ENCODE results near the gene NCEH1. TPM values are rescaled to one million over a fixed set of nuclear protein-coding genes. Genes with fewer than 3 reads are reported as not detected.
"Not testable (repeated sequence)": the region's sequence is repeated elsewhere in the genome, so short reads cannot be mapped to it uniquely, and the experiment has no call there.

Gene NCEH1
- total RNA-seq, 2 donors from 2014 or later: 6.9 to 18.5 TPM

DNA sequence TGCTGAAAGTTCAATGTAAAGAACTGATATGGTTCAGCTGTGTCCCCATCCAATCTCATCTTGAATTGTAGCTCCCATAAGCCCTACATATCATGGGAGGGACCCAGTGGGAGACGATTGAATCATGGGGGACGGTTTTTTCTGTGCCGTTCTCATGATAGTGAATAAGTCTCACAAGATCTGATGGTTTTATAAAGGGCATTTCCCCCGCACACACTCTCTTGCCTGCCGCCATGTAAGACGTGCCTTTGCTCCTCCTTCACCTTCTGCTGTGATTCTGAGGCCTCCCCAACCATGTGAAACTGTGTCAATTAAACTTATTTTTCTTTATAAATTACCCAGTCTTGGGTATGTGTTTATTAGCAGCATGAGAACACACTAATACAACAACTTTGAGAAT lies 101.1 kb downstream of the NCEH1 start:
- Mint-ChIP-seq H3K4me3 (no peak overlapping the region), H3K27ac (no peak overlapping the region), H3K36me3 (ENCODE audit: low read depth) (no peaks in the 10 kb centered on the region), H3K4me1 (no peaks in the 10 kb centered on the region), H3K9me3 (peaks cover 5% of the 10 kb centered on the region), H3K27me3 (peaks cover 4% of the 10 kb centered on the region)
- no peak for ATAC-seq (replicated peaks)

- no peaks in the 10 kb centered on the region for H3K36me3 Mint-ChIP-seq (ENCODE audit: low read depth)
- peaks cover 5% of the 10 kb centered on the region for H3K9me3 Mint-ChIP-seq
- no peaks in the 10 kb centered on the region for H3K4me1 Mint-ChIP-seq
- no peak overlapping the region for H3K27ac Mint-ChIP-seq
- H3K4me3 Mint-ChIP-seq: no peak overlapping the region
- H3K27me3 Mint-ChIP-seq: peaks cover 4% of the 10 kb centered on the region
- no peak for ATAC-seq (replicated peaks)
Measured at GRCh38 chr3:172608575-172608974, 102.3 kb downstream of the NCEH1 start.

DNA sequence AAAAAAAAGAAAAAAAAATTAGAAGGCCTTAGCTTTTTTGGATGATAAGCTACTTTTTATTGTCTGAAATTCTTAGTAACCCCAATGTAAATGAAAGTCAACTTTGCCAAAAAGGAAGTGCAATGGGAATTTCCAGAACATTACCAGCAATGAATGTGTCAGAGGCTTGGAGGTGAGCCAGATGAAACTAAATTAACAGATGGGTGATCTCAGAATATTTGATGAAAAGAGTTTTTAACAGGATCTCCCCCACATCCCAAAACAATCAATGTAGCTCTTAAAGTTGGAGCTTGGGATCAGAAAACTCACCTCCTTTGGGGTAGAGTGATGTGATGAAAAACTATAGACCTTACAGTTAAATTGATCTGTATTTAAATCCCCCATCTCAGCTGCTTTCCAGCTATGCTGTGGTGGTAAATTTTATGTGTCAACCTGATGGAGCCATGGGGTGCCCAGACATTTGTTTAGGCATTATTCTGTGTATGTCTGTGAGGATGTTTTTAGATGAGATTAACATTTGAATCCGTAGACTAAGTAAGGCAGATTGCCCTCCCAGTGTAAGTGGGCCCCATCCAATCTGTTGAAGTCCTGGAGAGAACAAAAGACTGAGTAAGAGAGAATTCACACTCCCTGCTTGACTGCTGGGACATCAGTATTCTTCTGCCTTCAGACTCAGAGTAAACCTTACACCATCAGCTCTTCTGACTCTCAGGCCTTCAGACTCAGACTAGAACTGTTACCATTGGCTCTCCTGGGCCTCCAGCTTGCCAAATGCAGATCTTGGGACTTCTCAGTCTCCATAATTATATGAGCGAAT lies 103.4 kb downstream of the NCEH1 start:
- ATAC-seq (replicated peaks): peak; percentile 31
- Mint-ChIP-seq H3K27me3 (peaks cover 4% of the 10 kb centered on the region), H3K4me1 (no peaks in the 10 kb centered on the region), H3K27ac (no peak overlapping the region), H3K36me3 (ENCODE audit: low read depth) (no peaks in the 10 kb centered on the region), H3K9me3 (peaks cover 5% of the 10 kb centered on the region), H3K4me3 (no peak overlapping the region)

DNA sequence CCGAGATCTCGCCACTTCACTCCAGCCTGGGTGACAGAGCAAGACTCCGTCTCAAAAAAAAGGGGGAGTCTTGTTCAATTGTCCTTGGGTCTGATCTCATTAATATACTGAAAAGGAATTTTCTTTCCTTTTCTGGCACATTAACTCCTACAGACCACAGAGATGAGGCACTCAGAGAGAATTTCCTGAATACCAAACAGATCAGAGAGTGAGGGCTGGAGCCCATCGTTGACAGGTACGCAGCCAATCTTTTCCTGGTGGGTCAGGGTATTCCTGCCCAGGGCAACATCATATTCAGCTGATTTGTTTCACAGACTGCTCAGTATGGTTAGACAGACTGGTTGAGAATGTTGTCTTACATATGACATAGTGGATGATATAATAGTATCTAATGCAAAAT lies 104.8 kb downstream of the NCEH1 start:
- no peaks in the 10 kb centered on the region for H3K4me1 Mint-ChIP-seq
- peaks cover 4% of the 10 kb centered on the region for H3K27me3 Mint-ChIP-seq
- H3K27ac Mint-ChIP-seq: no peak overlapping the region
- peaks cover 5% of the 10 kb centered on the region for H3K9me3 Mint-ChIP-seq
- H3K36me3 Mint-ChIP-seq (ENCODE audit: low read depth): no peaks in the 10 kb centered on the region
- ATAC-seq (replicated peaks): no peak
- H3K4me3 Mint-ChIP-seq: no peak overlapping the region

DNA sequence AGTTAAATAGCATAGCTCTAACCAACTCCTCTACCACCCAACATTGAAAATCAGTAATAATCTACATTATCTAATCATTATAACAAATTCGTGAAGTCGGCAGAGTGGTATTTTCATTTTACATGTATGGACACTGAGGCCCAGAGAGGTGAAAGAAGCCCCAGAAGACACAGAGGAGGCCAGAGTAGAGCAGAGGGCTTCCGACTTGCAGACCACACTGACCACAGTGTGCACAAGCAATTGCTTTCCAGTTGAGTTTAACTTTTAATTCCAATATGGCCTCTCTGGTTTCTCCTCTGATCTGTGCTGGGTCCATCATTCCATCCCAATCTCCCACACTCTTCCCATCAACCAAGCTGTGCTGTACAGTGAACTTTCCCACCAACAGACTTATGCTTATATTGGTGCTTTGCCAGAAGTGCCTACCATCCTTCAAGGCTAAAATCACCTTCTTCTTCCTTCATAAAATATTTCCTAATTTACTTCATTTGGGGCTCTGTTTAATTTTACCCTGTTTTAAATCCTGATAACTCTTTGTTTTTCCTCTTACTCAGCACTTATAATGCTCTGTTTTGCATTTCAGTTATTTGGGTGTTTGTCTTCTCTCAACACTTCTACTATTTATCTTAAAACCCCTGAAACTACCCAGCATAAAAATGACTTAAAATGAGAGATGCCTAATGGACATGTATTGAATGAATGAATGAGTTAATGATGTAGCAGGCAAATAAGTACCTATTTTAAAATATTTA lies 105.8 kb downstream of the NCEH1 start:
- Mint-ChIP-seq H3K9me3 (no peaks in the 10 kb centered on the region), H3K4me1 (no peaks in the 10 kb centered on the region), H3K36me3 (ENCODE audit: low read depth) (no peaks in the 10 kb centered on the region), H3K27me3 (peaks cover 4% of the 10 kb centered on the region), H3K27ac (no peak overlapping the region), H3K4me3 (no peak overlapping the region)
- ATAC-seq (replicated peaks): no peak

DNA sequence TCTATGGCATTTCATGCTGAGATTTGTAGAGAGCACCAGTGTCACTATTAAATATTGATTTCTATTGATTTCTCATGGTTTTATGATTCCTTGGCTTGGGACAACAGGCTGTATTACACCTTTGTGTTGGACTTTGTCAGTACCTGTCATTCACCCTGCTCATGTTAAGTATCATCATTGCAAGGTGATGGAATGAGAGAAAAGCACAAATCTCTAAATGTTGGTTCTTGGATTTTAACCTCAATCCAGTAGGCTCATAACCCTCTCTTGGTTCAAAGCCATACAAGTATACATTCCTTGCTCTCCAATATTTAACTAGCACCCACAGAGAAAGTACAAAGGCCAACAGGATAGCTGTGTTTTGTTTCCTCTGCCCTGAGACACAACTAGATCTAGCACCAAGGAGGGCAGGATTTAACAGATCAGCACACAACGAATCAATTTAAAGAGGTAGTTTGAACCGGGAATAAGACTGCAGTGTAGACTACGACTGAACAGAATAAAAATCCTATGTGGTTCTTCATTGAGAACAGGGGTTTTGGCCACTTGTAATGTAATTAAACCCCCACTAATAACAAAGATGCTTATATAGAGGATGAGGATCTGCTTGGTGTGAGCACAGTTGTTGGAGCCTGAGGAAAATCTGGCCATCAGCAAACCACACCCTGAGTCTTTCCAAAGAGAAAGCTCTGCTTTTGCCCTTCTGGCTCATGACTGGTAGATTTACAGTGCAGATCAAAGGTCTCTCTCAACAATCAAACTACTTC lies 109.6 kb downstream of the NCEH1 start:
- no peak overlapping the region for H3K27ac Mint-ChIP-seq
- H3K27me3 Mint-ChIP-seq: peaks cover 4% of the 10 kb centered on the region
- H3K9me3 Mint-ChIP-seq: no peaks in the 10 kb centered on the region
- no peak overlapping the region for H3K4me3 Mint-ChIP-seq
- peaks cover 2% of the 10 kb centered on the region for H3K4me1 Mint-ChIP-seq
- no peaks in the 10 kb centered on the region for H3K36me3 Mint-ChIP-seq (ENCODE audit: low read depth)
- no peak for ATAC-seq (replicated peaks)

GRCh38 chr3:172600644-172601065 lies 110.2 kb downstream of the NCEH1 start:
- H3K9me3 Mint-ChIP-seq: no peaks in the 10 kb centered on the region
- H3K4me3 Mint-ChIP-seq: no peak overlapping the region
- peaks cover 4% of the 10 kb centered on the region for H3K27me3 Mint-ChIP-seq
- ATAC-seq (replicated peaks): no peak
- H3K36me3 Mint-ChIP-seq (ENCODE audit: low read depth): no peaks in the 10 kb centered on the region
- no peak overlapping the region for H3K27ac Mint-ChIP-seq
- peaks cover 8% of the 10 kb centered on the region for H3K4me1 Mint-ChIP-seq

- no peak overlapping the region for H3K27ac Mint-ChIP-seq
- H3K4me1 Mint-ChIP-seq: peaks cover 13% of the 10 kb centered on the region
- H3K4me3 Mint-ChIP-seq: no peak overlapping the region
- H3K36me3 Mint-ChIP-seq (ENCODE audit: low read depth): no peaks in the 10 kb centered on the region
- ATAC-seq (replicated peaks): no peak
- H3K27me3 Mint-ChIP-seq: no peaks in the 10 kb centered on the region
- no peaks in the 10 kb centered on the region for H3K9me3 Mint-ChIP-seq
Measured at GRCh38 chr3:172598904-172599303, 112.0 kb downstream of the NCEH1 start.

- H3K4me1 Mint-ChIP-seq: peaks cover 24% of the 10 kb centered on the region
- no peak for ATAC-seq (replicated peaks)
Measured at GRCh38 chr3:172596394-172596706, 114.5 kb downstream of the NCEH1 start.

DNA sequence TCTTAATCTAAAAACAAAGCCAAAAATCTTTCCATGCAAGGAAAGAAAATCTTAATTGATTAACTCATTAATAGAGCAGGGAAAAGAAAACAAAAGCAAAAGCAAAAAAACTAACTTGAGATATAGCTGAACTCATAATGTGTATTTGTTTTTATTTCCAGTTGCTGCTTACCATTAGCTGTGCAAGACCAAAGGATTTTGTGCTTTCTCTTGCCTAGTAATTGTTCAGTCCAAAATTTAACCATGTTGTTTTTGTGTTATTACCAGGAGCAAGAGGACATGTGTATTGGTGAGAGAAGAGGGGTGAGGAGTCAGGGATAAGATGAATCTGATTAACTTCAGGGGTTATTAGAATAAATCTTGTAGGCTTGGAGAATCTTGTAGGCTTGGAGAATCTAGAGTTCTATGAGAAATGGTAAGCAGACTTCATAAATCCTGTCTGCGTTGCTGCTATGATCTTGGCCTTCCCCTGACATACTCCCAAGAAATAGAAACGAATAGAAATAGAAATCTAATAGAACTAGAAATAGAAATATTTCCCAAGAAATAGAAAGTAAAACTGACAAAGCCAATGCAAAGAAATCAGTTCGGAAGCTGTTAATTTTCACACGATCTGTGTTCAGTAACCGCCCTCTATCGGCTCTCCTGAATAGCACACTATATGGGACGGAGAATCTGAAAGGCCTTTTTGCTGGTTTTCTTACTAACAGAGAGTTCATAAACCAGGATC lies 115.0 kb downstream of the NCEH1 start:
- ATAC-seq (replicated peaks): no peak
- Mint-ChIP-seq H3K27ac (peak overlapping the region; percentile 51), H3K27me3 (no peaks in the 10 kb centered on the region), H3K9me3 (peaks cover 2% of the 10 kb centered on the region), H3K36me3 (ENCODE audit: low read depth) (peaks cover 8% of the 10 kb centered on the region), H3K4me1 (peaks cover 29% of the 10 kb centered on the region), H3K4me3 (peak overlapping the region; percentile 75)

More at GRCh38 chr3:172596394-172596706, 114.5 kb downstream of the NCEH1 start:
- Mint-ChIP-seq H3K27me3 (no peaks in the 10 kb centered on the region), H3K9me3 (no peaks in the 10 kb centered on the region), H3K27ac (peak overlapping the region; percentile 51), H3K36me3 (ENCODE audit: low read depth) (peaks cover 8% of the 10 kb centered on the region), H3K4me3 (peak overlapping the region; percentile 75)

DNA sequence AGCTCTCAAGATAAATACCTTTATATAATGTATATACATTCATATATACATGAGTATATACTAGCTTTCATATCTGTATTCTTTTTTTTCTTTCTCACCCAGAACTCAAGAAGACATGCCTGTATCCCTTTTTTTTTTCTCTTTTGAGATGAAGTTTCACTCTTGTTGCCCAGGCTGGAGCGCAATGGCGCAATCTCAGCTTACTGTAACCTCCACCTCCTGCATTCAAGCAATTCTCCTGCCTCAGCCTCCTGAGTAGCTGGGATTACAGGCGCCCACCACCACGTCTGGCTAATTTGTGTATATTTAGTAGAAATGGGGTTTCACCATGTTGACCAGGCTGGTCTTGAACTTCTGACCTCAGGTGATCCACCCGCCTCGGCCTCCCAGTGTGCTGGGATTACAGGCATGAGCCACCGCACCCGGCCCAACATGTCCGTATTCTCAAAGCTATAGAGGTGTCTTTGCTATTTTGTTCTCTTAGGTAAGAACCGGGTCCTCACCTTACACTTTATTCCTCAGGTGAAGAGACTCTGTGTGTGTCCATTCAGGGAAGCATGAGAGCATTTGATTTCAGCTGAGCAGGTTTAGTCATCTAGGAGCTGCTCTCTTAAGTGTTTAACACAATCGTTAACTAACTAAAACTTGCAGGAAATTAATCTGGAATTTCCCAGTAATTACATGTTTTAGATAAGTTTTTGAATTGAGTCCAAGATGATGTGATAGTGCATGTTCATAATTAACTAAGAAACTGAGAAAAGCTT lies 115.8 kb downstream of the NCEH1 start:
- Mint-ChIP-seq H3K4me1 (peaks cover 31% of the 10 kb centered on the region), H3K4me3 (peak overlapping the region; percentile 75)
- H3K27ac Mint-ChIP-seq; H3K27me3 Mint-ChIP-seq; ATAC-seq (replicated peaks); H3K9me3 Mint-ChIP-seq; H3K36me3 Mint-ChIP-seq (ENCODE audit: low read depth): not testable (repeated sequence)

DNA sequence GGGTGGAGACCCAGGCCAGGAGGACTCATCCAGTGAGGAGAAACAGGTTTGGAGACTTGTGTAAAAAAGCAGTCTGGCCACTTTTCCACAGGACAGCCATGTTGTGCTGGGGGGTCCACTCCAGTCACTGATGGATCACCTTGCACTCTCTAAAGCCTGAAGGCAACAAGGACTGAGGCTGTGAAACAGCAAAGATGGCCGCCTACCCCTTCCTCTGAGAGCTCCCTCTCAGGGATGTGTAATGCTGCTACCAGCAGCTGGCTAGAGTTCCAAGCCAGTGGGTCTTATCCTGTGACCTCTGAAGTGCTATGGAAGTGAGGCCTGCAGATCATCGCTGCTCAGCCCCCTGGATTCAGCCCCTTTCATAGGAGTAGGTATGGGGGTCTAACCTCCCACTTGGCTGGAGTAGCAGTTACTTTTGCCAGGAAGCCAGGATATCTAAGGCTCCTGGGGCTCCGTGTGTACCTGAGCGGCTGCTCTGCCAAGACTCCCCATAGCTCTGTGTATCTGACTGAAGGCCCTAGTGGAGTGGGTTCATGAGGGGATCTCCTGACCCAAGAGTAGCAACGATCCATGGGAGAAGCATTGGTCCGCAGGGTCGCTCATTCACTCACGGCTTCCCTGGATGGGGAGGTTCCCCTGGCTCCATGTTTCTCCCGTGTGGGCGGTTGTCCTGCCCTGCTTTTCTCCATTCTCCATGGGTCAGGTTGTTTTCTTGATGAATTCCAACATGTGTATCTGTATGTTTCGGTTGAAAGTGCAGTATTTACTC lies 117.8 kb downstream of the NCEH1 start:
- peak overlapping the region; percentile 88 for H3K27ac Mint-ChIP-seq
- H3K27me3 Mint-ChIP-seq: no peaks in the 10 kb centered on the region
- H3K4me3 Mint-ChIP-seq: peak overlapping the region; percentile 65
- ATAC-seq (replicated peaks): no peak
- peaks cover 31% of the 10 kb centered on the region for H3K4me1 Mint-ChIP-seq
- peaks cover 8% of the 10 kb centered on the region for H3K36me3 Mint-ChIP-seq (ENCODE audit: low read depth)
- peaks cover 11% of the 10 kb centered on the region for H3K9me3 Mint-ChIP-seq
